Retinal pigment epithelial cell (primary cell): ENCODE results near the gene SPATA32.

Experiments used
- DNase-seq: peaks from one replicate; pipeline ENCODE4 v3.0.0-alpha.2; 2010; ENCODE audit warnings: low read depth
- H3K4me3 ChIP-seq: 2 replicates; pipeline ENCODE4 v1.5.1; 2011; ENCODE audit warnings: mild to moderate bottlenecking, low read length, control low read depth, moderate library complexity
- CTCF ChIP-seq: conservative IDR thresholded peaks from 2 replicates; pipeline ENCODE4 v1.5.1; 2011; ENCODE audit warnings: low read depth, low read length, control low read depth, inconsistent platforms

Gene SPATA32

GRCh38 chr17:45227101-45227925, 34.6 kb downstream of the SPATA32 start:
- no peak overlapping the region for H3K4me3 ChIP-seq

GRCh38 chr17:45226576-45226975, 35.3 kb downstream of the SPATA32 start:
- no peak for DNase-seq
- TF ChIP-seq CTCF = no peak
- no peak overlapping the region for H3K4me3 ChIP-seq

More at GRCh38 chr17:45227101-45227925, 34.6 kb downstream of the SPATA32 start:
- no peak for DNase-seq
- TF ChIP-seq CTCF = no peak

- DNase-seq = no peak
- no peak overlapping the region for H3K4me3 ChIP-seq
- TF ChIP-seq CTCF = no peak
Measured at GRCh38 chr17:45225964-45226530, 35.8 kb downstream of the SPATA32 start.

GRCh38 chr17:45225051-45225700, 36.7 kb downstream of the SPATA32 start:
- DNase-seq = no peak
- TF ChIP-seq CTCF = no peak
- H3K4me3 ChIP-seq = no peak overlapping the region

GRCh38 chr17:45224671-45225050, 37.2 kb downstream of the SPATA32 start:
- H3K4me3 ChIP-seq = no peak overlapping the region
- no peak for TF ChIP-seq CTCF
- no peak for DNase-seq

- no peak for DNase-seq
- H3K4me3 ChIP-seq = no peak overlapping the region
- no peak for TF ChIP-seq CTCF
Measured at GRCh38 chr17:45223539-45224528, 38.1 kb downstream of the SPATA32 start.
